Transverse colon (tissue), 4 donors: ENCODE data around the gene RAPGEF4. TPM values are rescaled to one million over a fixed set of nuclear protein-coding genes. Genes with fewer than 3 reads are reported as not detected.

Source experiments
- DNase-seq: peaks from one replicate; pipeline ENCODE4 v3.0.0-alpha.2; 2019
- H3K27ac ChIP-seq, 4 donors: fragments of 200-600 bp; sonication (generic); 2 replicates each; pipeline ENCODE4 v1.5.1; 2016 to 2018; ENCODE audit warnings: inconsistent platforms in 4 of 4
- H3K27me3 ChIP-seq: fragments of 200-600 bp; sonication (generic); 2 replicates; pipeline ENCODE4 v1.5.1; 2017; ENCODE audit warnings: inconsistent platforms
- H3K36me3 ChIP-seq, 4 donors: fragments of 200-600 bp; sonication (generic); 2 replicates each; pipeline ENCODE4 v1.5.1; 2017 to 2019; ENCODE audit warnings: inconsistent platforms in 4 of 4
- H3K4me1 ChIP-seq, 4 donors: fragments of 200-600 bp; sonication (generic); 2 replicates each; pipeline ENCODE4 v1.5.1; 2017 to 2020; ENCODE audit warnings: inconsistent platforms in 4 of 4
- H3K4me3 ChIP-seq, 4 donors: fragments of 200-600 bp; sonication (generic); 1 replicate in 1 of 4; 2 replicates in 3 of 4; pipeline versions ENCODE4 v1.5.1 to v1.6.1; 2017 to 2019; ENCODE audit warnings: inconsistent platforms in 4 of 4
- H3K9me3 ChIP-seq, 2 donors: fragments of 200-600 bp; sonication (generic); 2 replicates each; pipeline ENCODE4 v1.5.1; 2017 to 2019; ENCODE audit warnings: inconsistent platforms in 2 of 2
- EP300 ChIP-seq: sonication (generic); formaldehyde crosslinking; IDR thresholded peaks from one replicate; pipeline ENCODE4 v1.6.1; 2017; ENCODE audit warnings: antibody characterized with exemption, low read depth
- POLR2A ChIP-seq: fragments of 450-650 bp; IDR thresholded peaks from one replicate; pipeline ENCODE4 v1.6.1; 2016; ENCODE audit warnings: antibody characterized with exemption, mild to moderate bottlenecking, moderate library complexity
- POLR2AphosphoS5 ChIP-seq, 3 donors: sonication (generic); formaldehyde crosslinking; IDR thresholded peaks; one replicate each; pipeline ENCODE4 v1.6.1; 2016; ENCODE audit warnings: antibody characterized with exemption in 3 of 3
- WGBS, 2 donors: methylation state at CpG; one replicate each; pipeline ENCODE4 v1.1.5; 2018; ENCODE audit warnings: low coverage in 1 of 2; 5-methylcytosine and 5-hydroxymethylcytosine counted together
- in situ Hi-C, 4 donors: fragments of 200-750 bp; cut with MboI; loops; one replicate each; pipeline versions ENCODE4 v1.15.0 to v1.15.1; 2017; ENCODE audit warnings: low sequenced_read_pairs in 3 of 4, low pct_ligation_motif_present in 1 of 4, low pct_unique_long_range_greater_than_20kb in 1 of 4
- intact Hi-C: fragments of 100-400 bp; cut with DNase I; formaldehyde crosslinking; loops from one replicate; pipeline ENCODE4 v1.15.1; 2023; ENCODE audit warnings: low total_unique reads
- total RNA-seq, 4 donors: library from RNA; depleted of rRNA; stranded (reverse); fragments of >200 nt; gene quantifications; one replicate each; pipeline ENCODE4 v1.1.0, GENCODE V29; 2016
- TF ChIP-seq, protein P1 (sequence below), 5 experiments: fragments of 200-600 bp in 3 of 5; fragments of 450-650 bp in 2 of 5; sonication (generic) in 3 of 5; IDR thresholded peaks; 1 replicate in 2 of 5; 2 replicates in 3 of 5; pipeline ENCODE4 v1.5.1; 2016 to 2017; ENCODE audit warnings: antibody characterized with exemption in 5 of 5, inconsistent platforms in 3 of 5, mild to moderate bottlenecking in 2 of 5, moderate library complexity in 1 of 5

Gene RAPGEF4
- total RNA-seq, 4 donors from 2014 or later, result 1.4 to 12.3 (median 2.2) TPM; not detected in 1

DNA sequence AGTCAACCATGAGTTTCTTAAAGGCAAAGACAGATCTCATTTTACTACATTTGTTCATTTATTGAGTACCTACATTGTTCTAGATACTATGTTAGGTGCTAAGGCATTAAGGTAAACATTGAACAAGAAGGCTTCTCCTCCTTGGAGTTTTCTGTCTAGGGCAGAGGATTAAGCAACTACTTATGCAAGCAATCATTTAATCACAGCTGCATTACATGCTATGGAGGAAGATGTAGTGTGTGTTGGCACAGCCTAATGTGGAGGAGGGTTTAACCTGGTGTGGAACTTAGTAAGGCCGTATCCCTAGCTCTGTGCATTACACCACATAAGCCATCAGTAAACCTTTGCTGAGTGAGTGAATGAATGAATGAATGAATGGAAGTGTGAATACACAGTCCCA lies 233.5 kb downstream of the RAPGEF4 start:
- TF ChIP-seq POLR2AphosphoS5 (IDR thresholded peaks at IDR 0.05) (no peak), POLR2A (no peak), EP300 (no peak)
- TF ChIP-seq, protein P1, sequence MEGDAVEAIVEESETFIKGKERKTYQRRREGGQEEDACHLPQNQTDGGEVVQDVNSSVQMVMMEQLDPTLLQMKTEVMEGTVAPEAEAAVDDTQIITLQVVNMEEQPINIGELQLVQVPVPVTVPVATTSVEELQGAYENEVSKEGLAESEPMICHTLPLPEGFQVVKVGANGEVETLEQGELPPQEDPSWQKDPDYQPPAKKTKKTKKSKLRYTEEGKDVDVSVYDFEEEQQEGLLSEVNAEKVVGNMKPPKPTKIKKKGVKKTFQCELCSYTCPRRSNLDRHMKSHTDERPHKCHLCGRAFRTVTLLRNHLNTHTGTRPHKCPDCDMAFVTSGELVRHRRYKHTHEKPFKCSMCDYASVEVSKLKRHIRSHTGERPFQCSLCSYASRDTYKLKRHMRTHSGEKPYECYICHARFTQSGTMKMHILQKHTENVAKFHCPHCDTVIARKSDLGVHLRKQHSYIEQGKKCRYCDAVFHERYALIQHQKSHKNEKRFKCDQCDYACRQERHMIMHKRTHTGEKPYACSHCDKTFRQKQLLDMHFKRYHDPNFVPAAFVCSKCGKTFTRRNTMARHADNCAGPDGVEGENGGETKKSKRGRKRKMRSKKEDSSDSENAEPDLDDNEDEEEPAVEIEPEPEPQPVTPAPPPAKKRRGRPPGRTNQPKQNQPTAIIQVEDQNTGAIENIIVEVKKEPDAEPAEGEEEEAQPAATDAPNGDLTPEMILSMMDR (IDR thresholded peaks at IDR 0.05), result no peak
- no peak for DNase-seq
- in situ Hi-C loops (no loop called here), intact Hi-C loops (no loop called here)
- Histone ChIP-seq H3K9me3 (no peaks in the 10 kb centered on the region), H3K27me3 (peaks cover 5% of the 10 kb centered on the region), H3K4me1 (peaks cover 0 to 4% (median 2%) of the 10 kb centered on the region in 4 donors), H3K27ac (no peak overlapping the region), H3K4me3 (no peak overlapping the region), H3K36me3 (no peaks in the 10 kb centered on the region)
- 100% methylated on average over 1 of the region's 1 CpG; no CpG with 5 or more reads in 1 of the 2 donors for WGBS, 2 donors

DNA sequence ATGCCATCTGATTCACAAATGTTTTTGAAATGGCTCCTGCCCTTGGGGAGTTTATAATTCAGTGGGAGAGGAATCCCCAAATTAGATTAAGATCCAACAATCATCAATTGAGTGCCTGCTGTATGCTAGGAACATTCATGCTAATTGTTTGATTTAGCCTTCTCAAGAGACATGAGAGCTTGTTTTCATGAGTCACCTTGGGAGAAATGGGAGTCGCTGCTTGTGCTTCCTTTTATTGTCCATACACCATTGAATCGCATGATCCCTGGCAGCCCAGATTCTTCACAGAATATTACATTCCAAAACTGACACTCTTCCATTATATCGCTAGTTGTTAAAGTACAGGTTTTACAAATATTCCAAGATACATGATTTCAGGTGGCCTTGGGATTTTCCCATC lies 234.0 kb downstream of the RAPGEF4 start:
- Histone ChIP-seq H3K9me3 (no peaks in the 10 kb centered on the region), H3K27me3 (peaks cover 5% of the 10 kb centered on the region), H3K27ac (no peak overlapping the region), H3K36me3 (no peaks in the 10 kb centered on the region), H3K4me1 (peaks cover 0 to 4% (median 2%) of the 10 kb centered on the region in 4 donors), H3K4me3 (no peak overlapping the region)
- no peak for DNase-seq
- 86 to 91% methylated on average over 1 to 3 of the region's 3 CpGs for WGBS, 2 donors
- intact Hi-C loops, result no loop called here
- in situ Hi-C loops, result no loop called here
- TF ChIP-seq POLR2A (no peak), EP300 (no peak), POLR2AphosphoS5 (IDR thresholded peaks at IDR 0.05) (no peak)
- TF ChIP-seq, protein P1 (IDR thresholded peaks at IDR 0.05), result no peak

DNA sequence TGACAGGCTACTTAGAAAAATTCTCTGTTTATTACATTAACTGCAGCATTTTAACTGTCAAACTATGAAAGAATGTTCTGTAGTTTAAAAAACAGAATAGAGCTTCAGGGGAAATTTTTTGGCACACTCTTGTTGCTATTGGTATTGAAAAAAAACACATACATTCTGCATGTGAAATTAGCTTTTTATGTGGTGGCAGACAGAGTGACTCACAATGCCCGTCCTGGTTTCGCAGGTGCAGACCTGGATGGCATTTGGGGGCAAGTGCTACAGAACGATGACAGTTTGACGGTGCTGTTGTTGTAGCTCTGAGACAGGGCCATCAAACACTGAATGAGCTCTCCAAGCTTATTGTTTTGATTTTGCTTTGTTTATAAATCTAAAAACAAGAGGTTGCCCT lies 235.0 kb downstream of the RAPGEF4 start:
- intact Hi-C loops, result no loop called here
- in situ Hi-C loops, result no loop called here

DNA sequence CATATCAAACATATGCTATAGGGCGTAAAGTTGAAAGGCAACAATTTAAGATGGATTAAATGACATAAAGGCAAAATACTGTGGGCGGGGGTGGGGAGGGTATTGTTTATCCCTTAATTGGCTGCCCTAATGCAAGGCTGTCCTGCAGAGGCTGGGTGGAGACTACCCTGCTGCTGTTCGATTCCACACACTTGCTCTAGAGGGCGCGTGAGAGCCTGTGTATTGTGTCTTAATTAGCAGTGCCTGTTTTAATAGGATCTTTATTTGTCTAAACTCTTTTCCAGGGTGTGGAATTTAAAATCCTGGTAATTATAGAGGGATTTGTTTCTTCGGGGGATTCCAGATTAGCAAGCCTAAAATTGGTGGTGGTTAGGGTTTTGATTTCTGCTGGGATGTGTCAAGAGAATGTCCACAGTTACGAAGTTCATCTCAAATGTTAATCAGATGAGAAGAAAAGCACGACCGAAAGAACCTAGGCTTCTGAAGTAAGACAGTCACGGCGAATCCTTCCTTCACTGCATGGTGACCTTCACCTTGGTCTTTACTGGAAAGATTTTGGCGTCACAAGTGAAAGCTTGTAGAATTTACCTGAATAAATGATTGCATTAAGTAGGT lies 236.5 kb downstream of the RAPGEF4 start:
- intact Hi-C loops (no loop called here), in situ Hi-C loops (no loop called here)
- WGBS, 2 donors, result 49 to 63% methylated on average over 11 to 12 of the region's 12 CpGs
- Histone ChIP-seq H3K27me3 (peaks cover 5% of the 10 kb centered on the region), H3K27ac (no peak overlapping the region), H3K4me3 (no peak overlapping the region), H3K36me3 (no peaks in the 10 kb centered on the region), H3K4me1 (peaks cover 0 to 13% (median 2%) of the 10 kb centered on the region in 4 donors), H3K9me3 (no peaks in the 10 kb centered on the region)
- DNase-seq, result peak; percentile 47
- TF ChIP-seq, protein P1 (IDR thresholded peaks at IDR 0.05), result peak; percentile 55 to 80 (median 63)
- TF ChIP-seq POLR2AphosphoS5 (IDR thresholded peaks at IDR 0.05) (no peak), EP300 (no peak), POLR2A (no peak)

More for the DNA sequence above, 235.0 kb downstream of the RAPGEF4 start:
- no peak for DNase-seq
- Histone ChIP-seq H3K9me3 (no peaks in the 10 kb centered on the region), H3K4me1 (peaks cover 0 to 4% (median 2%) of the 10 kb centered on the region in 4 donors), H3K27me3 (peaks cover 5% of the 10 kb centered on the region), H3K36me3 (no peaks in the 10 kb centered on the region), H3K27ac (no peak overlapping the region), H3K4me3 (no peak overlapping the region)
- TF ChIP-seq, protein P1 (IDR thresholded peaks at IDR 0.05), result no peak
- TF ChIP-seq POLR2A (no peak), EP300 (no peak), POLR2AphosphoS5 (IDR thresholded peaks at IDR 0.05) (no peak)
- WGBS, 2 donors, result 70 to 79% methylated on average over 2 to 4 of the region's 4 CpGs
